Hematopoietic multipotent progenitor cell treated with erythropoietin and hydrocortisone succinate and interleukin-3 and kit ligand, for 6 days (in vitro differentiated cells): ENCODE measurements around the gene MAML2.

Source experiments
- DNase-seq: peaks from one replicate; pipeline ENCODE4 v3.0.0-alpha.2; 2015

Gene MAML2

DNA sequence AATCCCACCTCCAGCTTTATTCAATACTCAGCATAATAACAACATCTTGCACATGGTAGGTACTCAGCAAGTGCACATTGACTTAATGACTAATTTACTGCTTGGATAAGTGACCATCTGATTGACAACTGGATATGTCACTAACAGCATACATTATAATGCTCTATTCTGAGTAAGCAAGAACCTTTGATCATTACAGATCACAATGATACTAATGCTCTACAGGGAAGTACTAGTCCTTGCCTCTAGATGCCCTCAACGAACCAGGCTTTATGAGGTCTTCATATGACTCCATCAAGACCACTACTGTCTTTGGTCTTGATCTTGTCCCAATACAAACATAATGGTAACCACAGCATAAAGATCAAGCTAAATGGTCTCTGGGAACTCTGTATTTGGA, 251.5 kb downstream of the MAML2 start:
- peak; percentile 54 for DNase-seq

DNA sequence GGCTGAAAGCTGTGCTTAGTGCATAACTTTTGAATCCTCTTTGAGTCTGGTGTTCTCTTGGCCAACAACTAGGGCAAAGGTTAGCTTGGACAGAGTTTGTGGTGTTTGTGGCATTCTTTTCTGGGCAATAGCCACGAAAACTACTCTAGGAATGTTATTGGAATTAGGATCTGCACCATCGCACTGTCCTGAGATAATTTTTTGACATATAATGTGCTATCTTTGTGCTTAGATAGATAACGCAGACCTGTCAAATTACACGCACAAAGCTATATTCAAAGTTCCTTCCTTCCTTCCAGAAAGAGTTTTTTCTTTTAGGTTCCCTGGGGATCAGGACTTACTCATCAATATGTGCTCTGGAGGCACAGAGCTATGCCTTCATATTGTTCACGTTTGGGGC, 252.3 kb downstream of the MAML2 start:
- no peak for DNase-seq

DNA sequence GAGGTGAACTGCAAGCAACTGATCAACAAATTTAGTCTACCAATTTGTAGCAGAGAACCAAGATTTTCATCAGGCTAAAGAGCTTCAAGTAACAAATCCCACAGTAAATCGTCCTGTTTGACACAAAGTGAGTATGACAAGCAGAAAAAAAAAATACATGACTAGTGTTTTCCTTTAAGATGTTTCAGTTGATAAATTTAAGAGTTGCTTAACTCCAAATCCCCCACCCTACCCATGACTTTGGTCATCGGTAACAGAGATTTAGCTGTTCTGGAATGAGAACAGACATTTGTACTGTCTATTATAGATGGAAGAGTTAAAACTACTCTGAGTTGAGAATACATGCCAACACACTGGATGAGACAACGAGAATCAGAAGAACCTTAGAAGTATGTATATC, 254.1 kb downstream of the MAML2 start:
- no peak for DNase-seq

DNA sequence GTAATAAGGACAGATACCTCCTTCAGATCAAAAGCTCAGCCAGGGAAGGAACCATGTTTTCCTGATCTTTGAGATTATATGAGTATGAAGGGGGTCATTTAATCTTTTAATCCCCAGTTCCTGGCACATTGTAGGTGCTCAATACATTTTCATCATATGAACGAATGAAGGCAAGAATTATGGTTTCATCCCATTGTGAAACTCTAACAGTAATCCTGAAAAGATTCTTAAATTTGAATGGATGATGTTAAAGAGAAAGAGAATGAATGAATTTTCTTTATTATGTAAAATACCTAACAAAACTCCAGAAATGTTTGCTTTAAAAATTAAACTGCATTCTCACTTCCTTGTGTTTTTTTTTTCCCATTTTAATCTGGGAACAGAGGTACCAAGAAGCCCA, 256.9 kb downstream of the MAML2 start:
- no peak for DNase-seq

DNA sequence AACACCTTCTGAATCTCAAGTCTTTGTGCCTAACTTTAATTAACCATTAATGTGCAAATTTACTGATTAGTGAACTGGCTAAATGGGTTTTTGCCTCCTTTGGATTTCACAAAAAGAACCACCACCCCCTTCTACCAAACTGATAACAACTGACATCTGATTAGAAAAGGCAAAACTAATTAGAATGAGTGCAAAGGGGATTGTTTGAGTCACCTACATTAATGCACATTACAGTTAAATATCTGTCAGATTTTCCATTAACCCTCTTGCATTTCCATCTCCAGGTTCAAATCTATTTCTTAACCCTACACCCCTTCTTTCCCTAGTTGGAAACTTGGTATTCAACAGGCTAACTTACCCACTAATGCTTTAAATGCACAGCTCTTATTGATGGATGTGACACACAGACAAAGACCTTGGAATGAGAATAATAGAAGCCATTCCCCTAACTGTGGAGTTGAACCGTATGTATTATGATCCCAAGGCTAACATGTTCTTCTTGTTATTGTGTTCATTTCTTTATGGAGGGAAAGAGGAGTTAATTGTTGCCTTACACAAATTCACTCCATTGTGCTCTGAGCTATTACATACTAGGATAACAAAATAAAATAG, 257.6 kb downstream of the MAML2 start:
- no peak for DNase-seq

DNA sequence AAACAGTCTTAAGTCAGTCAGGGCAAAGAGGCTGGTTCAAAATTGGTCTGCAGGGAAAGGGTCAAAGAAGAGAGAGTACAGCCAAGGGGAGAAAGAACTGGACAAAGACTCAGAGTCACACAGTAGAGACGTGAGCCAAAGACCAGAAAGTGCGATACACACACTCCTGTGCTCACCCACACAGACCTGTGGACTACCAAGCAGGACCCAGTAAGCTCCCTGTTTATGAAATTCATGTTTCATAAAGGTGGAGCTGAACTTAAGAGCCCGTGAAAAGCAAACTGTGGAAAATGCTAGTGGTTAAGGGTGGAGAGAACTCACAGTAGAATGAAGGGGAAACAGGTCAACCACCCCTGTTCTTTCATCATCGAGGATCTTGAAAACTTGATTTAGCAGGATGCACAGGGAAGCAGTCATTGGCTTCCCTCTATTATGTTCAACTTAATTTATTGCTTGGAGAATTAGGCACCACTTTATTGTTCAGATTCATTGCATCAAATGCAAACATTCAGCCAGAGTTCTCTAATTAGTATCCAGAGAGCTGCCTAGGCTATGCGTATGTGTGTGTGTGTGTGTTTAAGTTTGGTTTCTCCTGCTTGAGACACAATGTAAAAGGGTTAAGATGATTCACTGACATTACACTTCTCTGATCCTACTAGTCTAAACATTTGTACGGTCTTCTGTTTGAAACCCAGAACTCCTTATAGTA, 258.2 kb downstream of the MAML2 start:
- DNase-seq, result no peak

DNA sequence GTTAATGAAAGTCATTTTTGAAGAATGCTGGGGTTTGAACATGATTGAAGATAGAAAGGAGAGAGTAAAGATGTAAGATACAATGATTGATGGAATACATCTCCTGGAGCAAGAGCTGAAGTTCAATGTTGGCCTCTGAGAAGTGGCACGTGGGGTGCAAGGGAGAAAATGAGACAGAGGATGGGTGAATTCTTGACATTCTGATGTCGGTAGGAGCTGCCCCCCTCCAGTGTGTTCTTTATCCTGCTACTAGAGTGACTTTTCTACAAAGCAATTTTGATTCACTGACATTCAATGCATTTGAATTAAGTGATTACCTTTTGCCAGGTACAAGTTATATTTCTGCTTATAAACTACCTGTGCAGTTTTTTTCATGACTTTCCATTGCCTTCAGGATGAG, 260.1 kb downstream of the MAML2 start:
- no peak for DNase-seq

DNA sequence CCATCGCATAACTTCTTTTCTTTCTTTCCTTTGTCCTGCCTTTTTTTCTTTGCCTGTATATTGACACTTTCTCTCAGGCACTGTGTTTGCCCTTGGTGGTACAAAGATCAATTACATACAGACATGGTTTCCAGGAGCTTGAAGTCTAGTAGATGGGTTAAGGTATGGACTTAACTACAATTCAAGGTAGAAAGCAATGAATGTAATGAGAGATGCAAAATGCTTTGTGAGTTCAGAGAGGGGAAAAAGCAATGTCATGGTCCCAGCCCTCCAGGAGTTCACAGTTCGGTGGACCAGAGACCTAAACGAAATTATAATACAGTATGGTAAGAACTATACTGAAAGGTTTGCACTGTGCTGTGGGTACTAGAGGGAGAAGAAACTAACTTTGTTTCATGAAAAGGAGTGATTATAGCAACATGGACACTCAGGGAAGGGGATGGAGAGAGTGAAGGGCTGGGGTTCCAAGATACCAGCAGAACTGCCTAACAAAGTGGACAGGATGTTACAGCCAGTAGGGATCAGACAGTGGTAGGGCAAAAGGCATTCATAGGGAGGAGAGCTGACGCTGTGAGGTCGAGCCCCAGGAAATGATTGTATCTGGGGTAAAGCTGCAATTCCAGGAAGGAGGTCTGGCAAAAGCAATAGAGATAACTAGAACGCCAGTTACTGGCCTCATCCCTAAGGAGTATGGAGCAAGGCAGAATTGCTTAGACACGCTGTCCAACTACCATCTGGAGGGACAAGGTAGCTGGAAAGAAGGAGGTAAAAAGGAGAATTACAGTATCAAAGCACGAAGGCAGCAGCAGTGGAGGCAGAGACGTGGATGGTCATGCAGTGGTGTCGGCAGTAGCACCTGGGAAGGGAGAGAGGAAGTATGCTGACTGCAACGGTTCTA, 260.7 kb downstream of the MAML2 start:
- no peak for DNase-seq

DNA sequence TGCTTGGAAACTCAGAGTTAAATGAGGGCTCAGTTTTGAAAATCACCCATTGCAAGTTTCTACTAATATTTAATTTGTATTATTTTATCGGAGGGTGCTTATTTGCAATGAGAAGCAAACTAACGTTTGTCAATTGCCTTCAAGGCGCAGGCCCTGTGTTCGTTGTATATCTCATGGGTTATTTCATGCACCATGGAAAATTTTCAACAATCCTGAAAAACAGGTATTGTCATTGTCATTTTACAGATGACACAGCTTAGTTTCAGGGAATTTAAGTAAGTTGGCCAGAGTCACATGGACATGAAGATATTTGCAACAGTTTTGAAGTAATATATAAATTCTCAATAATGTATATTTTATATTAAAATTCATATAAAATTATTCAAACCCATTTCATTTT, 261.4 kb downstream of the MAML2 start:
- no peak for DNase-seq

DNA sequence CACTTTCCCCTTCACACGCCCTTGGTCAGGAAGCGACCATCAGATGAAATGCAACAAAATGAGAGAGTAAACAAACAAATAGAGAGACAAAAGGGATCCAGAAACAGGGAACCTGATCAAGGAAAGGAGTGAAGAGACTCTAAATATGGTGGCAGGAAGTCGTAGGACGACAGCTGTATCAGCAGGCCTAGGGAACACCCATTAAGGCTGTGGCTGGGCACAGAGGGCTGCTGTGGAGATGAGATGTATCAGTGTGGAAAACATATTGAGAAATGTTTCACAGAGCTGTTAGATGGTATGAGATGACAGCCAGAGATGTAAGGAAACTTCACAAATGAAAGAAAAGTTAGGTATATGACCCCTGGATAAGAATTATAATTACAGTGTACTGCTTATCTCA, 263.3 kb downstream of the MAML2 start:
- no peak for DNase-seq

DNA sequence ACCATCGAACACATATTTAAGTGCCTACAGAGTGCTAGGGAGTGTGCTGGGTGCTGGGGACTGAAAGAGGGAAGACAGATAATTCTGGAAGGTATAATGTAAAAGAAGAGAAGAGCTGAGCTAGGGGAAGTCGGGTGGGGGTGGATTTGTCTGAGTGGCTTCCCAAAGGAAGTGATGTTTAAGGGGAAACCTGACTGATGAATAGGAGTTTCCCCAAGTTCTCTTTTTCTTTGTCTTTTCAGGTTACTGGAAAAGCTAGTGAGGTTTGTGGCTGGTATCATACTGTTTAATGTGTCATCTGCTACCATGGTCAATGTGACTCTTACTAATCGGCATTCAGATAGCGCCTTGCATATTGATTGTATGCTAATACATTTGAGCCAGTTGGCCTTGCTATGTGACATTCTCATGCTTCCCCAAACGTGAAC, 267.4 kb downstream of the MAML2 start:
- DNase-seq, result no peak

DNA sequence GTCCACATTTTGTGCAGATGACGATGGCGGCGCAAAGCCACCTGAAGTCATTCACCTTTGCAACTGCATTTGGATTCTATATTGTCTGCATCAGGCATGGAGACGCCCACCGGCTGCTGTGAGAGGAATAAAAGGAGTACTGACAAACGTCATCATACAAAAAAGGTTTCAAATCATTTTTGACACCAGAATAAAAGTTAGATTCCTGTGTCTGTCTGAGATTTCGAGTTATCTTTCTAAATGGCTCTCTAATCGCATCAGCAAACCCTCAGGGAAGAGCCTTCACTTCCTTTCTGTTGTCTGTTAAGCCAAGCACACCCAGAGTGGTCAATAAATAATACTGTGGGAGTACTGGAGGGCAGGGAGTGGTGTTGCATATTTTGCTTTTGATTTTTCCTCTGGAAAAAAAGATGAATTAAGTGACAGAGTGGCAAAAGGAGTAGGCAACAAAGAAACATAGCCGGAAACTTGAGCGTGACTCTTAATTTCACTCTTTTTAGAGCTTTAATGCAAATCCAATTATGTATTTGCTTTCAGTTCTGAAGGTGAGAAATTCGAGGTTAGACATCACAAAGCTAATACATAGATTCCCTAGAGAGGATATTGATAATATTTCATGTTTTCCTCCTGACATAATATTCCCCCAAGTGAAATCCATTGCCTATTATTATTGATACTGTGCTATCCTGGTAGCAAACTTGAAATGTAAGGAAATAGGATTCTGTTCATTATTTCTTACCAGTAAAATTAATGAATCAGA, 268.3 kb downstream of the MAML2 start:
- no peak for DNase-seq

DNA sequence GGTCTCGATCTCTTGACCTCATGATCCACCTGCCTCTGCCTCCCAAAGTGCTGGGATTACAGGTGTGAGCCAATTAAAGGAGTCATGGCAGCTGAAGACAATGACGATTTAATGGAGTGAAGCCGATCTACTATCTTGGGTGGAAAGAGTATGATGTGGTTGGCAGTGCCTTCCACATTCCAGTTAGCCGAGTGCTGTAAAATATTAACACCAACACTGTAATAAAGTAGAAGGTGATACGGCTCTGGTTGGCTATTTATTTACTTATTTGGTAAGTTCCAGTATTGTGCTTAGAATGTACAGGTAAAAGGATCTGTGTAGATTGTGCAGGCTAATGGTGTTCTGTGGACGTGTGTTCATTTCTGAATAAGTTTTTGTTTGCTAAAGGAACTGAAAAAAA, 269.5 kb downstream of the MAML2 start:
- no peak for DNase-seq

DNA sequence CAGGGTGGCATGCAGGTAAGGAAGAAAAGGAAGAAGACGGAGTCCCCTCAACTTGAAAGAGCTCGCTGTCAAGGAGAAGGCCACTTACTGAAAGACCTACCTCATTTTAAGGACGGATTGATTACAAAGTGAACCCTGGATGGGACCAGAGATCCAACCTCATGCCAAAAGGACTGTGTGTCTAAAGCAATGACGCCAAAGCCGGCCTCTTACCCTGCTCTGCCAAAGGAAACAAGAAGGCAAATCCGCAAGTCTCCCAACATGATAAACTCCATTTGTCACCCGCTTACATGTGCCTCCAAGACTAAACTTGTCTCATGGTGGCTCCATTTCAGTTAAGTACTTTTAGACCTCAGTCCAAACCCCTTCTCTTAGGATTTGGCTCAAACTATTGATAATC, 270.4 kb downstream of the MAML2 start:
- no peak for DNase-seq

DNA sequence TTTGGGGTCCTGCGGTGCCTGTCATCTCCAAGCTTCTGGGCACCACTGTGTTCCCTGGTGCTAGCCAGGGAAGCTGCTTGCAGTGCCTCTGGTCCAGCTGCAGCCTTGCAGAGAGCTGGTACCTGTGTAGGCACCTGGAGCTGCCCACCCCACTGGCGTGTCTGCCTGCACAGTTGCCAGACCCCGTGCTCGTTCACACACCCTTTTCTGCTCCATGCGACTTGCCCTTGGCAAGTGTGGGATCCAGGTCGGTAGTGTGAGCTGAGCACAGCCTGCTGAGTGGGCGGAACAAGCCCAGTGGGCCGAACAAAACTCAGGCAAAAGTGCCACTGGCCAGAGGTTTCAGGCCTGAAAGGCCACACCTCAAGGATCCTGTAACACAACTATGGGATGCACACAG, 272.5 kb downstream of the MAML2 start:
- DNase-seq, result no peak

DNA sequence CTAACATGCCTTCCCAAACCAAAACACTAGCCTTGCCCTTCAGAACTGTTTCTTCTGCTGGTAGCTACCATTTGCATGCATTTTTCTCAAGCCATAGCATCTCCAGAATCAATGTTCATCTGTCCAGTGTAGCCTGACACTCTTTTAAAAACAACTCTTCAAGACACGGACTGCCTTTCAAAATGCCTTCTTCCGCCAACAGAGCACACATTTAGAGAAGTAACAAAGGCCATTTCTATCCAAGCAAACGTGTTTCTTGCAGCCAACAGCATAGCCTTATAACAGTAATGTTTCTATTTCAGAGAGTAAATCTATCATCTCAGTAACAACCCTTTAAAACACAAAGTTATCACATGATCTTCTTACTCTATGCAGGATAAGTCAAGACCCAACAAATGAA, 275.8 kb downstream of the MAML2 start:
- DNase-seq, result no peak

DNA sequence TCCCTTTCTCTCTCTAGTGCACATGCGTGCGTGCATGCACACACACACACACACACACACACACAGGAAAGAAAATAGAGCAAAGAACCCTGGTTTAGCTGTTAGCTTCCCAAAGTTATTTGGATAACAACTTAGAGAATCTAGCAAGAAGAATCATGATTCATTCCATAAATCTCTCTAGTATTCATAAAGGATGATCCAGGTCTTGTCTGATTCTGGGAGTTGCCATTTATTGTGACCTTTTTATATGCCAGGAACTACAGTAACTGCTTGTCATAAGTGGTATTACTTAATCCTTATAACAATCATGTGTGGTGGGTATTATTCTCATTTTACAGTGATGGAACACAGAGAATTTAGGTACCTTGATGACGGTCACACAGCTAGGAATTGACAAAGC, 277.6 kb downstream of the MAML2 start:
- DNase-seq, result no peak

DNA sequence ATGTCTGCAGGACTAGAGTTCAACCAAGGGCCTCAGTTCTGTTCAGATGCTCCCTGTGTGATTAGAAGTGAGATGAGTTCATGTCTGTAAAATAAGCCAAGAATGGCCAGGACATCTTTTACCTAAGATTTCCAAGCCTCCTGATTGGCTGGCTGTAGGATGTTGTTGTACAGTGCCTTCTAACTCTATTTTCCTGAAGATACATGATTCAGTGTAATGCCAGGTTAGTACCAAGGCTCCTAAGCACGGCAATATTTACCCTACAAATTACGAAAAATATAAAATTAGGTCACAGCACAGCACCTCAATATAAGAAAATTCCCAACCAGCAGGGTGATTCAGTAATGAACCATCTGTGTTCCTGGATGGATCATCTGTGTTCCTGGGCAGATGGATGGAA, 279.1 kb downstream of the MAML2 start:
- no peak for DNase-seq

DNA sequence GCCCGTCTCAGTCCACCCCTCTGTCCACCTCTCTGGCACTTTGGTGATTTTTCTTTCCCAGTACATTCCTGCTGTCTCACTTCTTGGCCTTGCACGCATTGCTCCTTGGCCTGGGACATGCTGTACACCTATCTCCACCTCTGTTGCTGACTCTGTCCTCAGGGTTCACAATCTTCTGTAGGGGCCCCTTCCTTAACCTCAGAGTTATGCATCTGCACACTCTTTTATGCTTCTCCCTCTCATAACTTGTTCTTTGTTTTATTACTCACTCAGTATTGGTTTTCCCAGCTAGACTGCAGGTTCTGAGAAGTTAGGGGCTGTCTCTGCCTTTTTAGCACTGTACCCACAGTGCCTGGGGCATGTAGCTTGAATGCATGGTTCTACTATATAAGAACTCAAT, 279.9 kb downstream of the MAML2 start:
- no peak for DNase-seq

DNA sequence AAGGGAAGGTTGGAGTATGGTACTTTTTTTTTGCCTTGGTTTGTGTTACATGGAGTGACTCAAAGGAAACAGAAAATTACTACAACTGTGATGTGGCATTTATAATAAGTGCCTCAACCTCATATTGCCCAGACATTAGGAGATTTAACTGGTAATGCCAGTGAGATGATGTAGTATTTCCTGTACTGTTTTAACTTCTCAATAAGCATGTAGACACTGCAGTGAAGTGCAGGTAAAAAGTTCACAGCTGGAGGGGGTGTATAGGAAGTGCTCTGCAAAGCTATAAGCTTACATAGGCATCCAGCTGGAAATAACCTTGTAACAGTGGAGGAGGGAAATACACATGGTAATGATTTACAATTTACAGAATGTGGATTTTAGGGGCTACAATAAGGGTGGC, 280.9 kb downstream of the MAML2 start:
- DNase-seq, result no peak

DNA sequence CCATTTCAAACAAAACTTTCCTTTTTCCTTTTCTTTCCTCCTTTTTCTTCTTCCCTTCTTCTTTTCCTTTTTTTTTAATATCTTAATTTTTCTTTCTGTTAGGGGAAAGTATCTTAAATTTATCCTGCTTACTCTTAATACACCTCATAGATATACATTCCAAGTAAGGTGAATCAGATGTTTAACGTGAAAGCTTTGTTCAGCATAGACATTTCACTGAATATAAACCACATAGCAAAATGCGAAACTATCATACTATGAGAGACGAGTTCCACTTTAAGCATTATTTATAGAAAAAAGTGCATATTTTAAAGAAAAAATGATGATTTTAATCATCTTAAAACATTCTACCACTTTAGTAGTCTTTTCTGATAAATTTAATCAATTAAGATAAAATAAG, 281.3 kb downstream of the MAML2 start:
- no peak for DNase-seq

DNA sequence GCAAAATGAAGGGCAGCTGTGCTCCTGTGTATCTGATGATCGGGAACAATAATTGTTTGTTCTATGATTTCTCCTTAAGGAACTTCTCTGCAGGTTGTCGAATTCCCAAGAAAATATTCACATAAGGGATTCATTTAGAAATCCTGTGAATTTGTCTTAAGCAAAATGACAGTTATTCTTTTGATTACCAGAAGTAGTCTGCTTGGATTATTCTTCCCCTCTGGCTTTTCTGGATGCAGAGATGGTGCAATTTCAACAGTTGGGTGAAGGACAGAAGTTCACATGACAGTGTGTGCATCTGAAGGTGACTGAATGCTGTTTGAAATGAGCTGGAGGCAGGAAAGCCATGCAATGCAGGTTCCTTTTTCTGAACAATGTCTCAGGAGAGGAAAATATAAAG, 281.9 kb downstream of the MAML2 start:
- no peak for DNase-seq

DNA sequence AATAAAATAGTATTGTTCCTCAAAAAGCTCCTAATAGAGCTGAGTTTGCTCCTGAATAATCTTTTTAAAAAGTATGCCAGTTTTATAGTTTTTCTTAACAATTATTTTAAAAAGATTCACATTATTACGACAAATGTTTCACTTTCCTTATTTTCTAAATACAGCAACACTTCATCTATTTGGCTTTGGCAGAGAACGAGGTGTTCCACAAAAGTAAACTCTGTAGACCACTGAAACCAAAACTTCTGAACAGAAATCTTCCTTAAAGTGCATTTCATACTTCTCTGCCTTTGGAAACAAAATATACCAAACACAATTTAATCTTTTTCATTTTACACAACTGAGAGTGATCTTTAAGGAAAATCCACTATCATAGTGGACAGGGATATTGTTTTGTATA, 285.5 kb downstream of the MAML2 start:
- DNase-seq, result no peak
